ENCODE measurements around the gene BCDIN3D.
"Not testable (repeated sequence)": the region's sequence is repeated elsewhere in the genome, so short reads cannot be mapped to it uniquely, and the experiment has no call there.

Gene BCDIN3D, protein sequence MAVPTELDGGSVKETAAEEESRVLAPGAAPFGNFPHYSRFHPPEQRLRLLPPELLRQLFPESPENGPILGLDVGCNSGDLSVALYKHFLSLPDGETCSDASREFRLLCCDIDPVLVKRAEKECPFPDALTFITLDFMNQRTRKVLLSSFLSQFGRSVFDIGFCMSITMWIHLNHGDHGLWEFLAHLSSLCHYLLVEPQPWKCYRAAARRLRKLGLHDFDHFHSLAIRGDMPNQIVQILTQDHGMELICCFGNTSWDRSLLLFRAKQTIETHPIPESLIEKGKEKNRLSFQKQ

DNA sequence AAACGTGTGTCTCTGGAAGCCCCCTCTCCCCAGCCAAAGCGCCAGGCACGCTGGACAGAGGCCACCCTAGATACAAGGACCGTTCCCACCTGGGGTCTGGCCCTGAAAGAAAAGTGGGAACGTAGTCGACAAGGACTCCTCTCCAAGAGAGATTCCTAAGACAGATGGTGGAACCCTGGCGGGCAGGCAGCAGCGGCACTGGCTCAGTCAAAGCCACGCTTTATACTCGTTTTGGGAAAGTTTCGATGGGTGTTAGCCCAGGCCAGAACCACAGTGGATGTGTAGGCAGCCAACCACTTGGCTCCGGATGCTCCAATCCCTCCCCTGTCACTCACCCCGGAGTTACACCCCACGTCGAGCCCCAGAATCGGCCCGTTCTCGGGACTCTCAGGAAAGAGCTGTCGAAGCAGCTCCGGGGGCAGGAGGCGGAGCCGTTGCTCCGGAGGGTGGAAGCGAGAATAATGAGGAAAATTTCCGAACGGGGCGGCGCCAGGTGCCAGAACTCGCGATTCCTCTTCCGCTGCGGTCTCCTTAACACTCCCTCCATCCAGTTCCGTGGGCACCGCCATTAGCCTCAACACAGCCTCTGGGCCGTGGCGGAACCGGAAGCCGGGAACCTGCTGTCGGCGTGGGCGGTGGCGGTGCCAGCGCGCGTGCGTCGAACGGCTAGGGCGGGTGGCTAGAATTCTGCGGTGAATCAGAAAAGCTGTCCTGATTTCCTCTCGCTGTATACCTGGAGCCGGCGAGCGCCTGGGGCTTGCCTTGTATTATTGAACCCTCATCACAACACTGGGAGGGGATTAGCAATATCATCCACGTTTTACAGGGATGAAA, at the start of gene BCDIN3D:
Gene BCDIN3D (minus strand): TSS at position 588 of the 834 bp plus-strand sequence. CDS start 19 bp downstream, at position 569.
- peak; percentile 95 for DNase-seq

DNA sequence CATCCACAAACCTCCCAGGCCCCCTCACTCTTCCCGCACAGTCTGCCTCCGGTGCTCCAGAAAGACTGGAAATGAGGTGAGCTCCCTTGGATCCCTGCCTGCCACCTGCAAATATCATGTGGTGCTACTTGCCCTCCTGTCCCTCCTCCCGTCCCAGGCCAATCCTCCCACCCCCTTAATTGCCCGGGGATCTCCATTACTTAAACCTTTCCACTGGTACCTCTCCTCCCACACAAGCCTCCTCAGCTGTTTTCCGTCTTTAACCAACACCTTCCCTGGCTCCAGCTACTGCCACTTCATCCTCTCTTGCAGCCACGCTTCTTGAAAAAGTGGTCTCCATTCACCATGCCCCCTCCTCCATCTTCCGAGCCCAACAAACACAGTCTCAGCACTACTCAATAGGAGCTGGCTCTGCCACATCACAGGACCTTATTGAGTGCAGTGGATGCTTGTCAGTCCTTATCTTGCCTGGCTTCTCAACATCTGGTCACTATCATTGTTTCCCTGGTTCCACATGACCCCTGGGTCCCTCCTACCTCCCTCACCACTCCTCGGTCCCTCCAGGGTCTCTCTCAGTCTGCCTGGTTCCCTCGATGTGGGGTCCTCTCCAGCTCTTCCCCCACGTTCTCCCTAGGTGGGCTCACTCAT, 49.3 kb upstream of the BCDIN3D start:
- DNase-seq, result no peak

DNA sequence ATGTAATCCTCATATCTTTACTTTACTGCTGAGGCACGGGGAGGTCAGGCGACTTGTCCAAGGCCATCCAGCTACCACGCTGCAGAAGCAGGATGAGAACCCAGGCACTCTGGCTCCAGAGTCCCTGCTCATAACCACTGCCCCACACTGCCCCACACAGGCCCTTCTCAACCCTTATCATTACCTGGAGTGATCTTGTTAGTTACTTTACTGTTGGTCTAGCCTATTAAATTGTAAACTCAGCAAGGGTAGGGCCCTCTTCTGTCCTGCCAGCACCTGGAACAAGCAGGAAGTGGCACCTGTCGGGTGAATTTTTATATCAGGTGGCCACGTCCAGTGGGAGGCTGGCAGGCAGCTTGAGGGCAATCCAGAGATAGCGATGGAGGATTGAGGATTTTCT, 48.6 kb upstream of the BCDIN3D start:
- DNase-seq, result no peak

DNA sequence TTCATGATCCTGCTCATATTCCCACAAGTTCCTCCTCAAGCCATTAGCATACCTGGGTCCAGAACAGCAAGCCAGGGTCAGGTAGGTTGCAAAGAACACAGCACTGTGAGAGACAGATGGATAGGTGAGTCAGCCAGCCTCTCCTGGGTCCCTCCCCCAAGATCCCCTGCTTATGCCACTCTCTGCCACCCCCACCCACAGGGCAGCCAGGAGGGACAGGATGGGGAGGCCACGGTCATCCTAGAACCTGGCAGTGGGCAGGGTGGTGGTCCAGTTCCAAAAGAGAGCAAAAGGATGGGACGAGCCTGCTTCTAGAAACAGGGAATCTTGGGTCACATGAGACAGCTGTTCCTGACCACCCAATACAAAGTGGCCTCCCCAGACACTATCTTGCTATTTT, 48.1 kb upstream of the BCDIN3D start:
- DNase-seq, result no peak

DNA sequence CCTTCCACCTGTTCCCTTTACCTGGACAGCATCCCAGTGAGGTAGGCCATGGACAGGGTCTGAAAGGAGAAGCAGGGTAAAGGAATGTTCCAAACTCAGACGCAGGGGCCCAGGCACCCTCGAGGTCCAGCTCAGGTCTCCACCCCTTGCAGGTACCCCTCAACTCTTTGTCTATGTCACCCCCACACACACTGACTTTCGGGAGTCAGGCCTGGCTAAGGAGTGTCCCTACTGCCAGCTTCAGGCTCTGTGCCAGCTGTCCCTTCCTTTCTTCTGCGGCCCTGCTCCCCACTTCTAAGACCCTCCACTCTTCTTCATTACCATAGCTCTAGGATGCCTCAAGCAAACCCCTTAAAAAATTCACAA, 47.2 kb upstream of the BCDIN3D start:
- no peak for DNase-seq

DNA sequence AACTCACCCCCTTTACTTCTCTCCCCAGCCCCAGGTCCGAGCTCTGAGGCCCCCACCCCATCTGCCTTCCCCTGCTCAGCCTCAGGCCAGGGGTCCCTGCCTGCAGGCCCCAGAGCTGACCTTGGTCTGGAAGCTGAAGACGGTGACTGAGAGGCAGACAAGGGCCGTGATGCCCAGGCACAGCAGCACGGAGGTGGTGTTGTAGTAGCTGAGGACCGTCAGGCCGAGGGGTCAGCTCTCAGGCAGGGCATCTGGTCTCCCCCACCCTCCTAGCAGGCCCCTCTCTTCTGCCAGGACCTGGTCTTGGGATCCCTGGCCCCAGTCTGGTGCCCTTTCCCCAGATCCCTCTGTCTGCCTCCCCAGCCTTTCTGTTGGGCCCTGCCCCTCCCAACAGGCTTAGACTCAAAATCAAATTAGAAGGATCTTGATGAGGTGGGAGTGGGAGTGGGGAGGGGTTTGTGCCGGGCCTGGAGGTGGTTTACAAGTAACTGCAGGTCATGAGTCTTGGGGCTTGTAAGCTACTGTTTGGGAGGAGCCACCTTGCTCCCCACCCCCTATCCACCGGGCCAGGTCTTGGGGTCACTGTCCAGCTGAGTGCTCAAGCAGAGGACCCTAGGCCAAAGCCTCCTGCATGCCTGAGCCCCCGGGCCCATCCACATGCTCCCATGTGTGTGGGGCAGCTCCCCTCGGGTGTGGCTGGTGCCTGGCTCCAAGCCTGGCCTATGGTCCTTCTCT, 46.6 kb upstream of the BCDIN3D start:
- no peak for DNase-seq

DNA sequence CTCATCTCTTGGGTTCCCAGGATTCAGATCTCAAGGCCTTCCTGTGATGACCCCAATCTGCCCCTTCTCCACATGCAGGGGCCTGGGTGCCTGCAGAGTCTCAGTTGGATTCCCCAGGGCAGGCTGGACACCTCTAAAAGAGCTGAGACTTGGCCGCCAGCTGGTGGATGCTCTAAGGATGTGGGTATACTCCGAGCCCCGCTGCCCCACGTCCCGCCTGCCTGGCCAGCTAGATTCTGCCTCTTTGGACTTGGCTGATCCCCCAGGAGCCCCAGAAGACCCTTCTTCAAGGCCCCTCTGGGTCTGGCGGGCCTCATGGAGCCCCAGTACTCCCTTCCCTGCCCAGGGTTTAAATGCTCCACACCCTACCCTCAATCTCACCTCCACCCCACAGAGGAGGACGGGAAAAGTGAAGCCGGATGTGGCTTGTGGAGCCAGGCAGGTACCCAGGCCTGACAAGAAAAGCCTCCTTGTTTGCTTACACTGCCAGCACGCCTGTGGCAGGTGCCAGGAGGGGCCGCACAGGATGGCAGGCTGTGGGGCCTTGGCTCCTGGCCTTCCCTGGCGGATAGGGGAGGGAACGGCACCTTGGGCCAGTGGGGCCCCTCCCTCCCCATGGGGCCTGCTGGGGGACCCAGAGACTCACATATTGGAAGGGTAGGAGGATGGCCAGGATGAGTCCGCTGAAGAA, 45.7 kb upstream of the BCDIN3D start:
- no peak for DNase-seq

DNA sequence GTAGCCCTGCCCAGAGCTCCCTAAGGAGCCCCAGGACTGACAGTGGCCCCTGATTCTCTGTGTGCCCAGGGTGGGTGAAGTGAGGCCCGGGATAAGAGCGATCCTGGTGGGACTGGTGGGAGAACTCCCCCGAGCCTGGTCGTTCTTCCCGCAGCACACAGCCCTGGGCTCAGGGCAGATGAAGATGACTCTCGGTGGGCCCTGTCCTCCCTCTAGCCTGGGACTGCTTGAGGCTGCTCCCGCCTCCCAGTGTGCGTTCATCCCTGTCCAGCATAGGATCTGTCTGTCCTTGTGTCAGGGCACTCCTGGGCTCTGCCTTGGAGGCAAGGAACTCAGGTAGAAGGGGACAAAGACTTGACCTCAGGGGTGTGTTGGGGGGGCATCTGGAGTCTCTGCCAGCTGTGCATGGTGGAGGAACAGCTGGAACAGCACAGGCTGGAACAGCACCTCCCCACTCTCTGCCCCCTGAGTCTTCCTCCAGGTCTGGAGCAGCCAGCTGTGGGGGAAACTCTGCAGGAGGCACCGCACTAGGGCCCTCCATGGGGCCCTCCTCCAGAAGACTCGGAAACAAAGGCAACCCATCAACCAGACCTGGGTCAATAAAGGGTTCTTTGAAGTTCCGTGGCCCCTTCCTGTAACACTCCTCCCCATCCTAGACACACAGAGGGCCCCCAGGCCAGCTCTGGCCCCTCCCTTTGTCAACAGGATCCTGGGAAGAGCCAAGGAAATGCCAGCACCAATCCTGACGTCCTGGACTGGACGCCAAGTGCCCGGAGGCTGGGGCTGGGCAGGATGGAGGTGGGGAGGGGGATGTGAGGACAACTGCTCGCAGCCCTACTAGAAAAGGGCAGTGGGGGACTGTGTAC, 44.9 kb upstream of the BCDIN3D start:
- DNase-seq, result no peak

DNA sequence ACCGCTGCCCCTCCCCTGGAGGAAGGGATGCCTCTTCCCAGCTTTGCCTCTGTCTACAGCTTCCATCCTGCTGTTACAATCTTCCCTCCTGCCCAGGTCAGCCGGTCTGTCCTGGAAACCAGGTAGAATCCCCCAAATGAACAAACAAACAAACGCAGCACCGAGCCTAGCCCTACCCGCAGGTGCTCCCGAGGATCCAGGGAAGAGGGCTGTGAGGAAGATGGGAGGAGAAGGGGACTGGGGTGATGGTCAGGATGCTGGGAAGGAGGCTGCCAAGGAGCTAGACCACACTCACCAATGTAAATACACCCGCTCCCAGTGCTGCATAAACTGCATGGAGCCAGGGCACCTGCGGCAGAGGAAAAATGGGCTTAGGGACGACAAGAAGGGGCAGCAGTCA, 44.2 kb upstream of the BCDIN3D start:
- DNase-seq, result no peak

DNA sequence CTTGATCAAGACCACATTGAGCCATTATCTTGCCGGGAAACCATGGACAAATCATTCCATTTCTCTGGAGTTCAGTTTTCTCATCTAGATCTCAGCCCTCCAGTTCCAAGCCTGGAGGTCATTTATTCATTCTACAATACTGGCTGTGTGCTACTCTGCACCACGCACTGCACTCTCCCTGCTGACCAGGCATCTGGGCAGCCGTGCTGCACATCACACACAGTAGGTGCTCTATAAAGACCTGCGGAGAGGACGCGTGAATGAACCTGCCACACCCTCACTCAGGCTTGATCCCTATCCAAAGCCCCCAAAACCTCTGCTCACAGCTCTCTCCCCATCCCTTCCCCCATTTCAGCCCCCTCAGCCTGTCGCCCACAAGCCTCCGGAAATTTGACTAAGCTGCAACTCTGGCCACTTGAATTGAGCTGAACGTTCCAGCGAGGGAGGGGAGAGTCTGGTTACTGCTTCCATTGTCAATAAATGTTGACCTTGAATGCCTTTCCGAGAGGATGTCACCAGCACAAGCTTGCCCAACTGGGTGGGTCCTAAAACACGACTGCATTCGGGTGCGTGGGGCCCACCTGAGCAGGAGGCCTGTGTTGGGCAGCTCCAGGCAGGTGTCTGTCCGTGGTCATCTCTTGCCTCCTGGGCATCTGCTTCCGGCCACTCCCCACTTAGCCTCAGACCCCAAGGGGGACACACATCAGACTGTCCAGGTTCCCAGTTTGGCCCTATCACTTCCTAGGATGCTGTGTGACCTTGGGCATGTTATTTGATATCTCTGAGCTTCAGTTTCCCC, 43.0 kb upstream of the BCDIN3D start:
- no peak for DNase-seq

DNA sequence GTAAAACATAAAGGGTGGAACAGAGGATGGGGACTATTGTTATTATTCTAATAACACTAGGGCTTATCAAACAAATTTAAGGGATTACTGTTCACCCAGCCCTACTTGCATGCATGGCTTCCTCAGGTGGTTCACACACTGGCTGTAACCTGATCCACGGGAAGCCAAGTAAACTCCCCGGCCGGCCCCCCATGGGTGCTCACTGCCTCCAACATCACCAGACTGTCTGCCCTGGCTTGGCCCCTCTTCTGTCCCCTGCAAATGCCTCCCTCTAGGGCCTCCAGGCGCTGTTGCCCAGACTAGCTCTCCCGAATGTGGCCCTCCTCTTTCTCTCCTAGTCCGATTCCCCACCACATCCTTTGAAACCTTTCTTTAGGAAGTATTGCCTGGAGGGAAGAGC, 42.2 kb upstream of the BCDIN3D start:
- DNase-seq, result no peak

DNA sequence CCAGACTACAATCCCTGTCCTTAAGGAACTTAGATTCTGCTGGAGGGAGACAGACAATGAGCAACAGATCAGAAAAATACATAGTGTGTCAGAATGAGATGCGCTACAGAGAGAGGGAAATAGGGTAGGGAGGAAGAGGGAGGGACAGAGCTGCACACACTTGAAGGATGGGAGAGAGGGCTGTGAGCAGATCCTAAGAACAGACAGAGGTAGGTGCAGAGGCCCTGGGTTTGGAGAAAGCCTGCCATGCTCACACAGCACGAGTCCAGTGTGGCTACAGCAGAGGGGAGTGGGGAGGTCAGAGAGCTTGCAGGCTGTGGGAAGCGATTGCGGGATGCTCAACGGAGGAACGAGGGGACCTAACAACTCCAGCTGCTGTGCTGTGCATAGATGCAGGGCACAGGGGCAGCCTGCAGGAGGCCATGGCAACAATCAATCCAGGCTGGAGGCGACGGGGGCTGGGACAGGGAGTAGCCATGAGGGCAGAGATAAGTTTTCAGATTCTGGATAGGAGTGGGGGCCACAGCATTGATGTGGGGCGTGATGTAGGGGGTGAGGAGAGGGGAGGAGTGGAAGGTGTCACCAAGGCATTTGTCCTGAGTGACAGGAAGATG, 40.1 kb upstream of the BCDIN3D start:
- DNase-seq, result no peak

DNA sequence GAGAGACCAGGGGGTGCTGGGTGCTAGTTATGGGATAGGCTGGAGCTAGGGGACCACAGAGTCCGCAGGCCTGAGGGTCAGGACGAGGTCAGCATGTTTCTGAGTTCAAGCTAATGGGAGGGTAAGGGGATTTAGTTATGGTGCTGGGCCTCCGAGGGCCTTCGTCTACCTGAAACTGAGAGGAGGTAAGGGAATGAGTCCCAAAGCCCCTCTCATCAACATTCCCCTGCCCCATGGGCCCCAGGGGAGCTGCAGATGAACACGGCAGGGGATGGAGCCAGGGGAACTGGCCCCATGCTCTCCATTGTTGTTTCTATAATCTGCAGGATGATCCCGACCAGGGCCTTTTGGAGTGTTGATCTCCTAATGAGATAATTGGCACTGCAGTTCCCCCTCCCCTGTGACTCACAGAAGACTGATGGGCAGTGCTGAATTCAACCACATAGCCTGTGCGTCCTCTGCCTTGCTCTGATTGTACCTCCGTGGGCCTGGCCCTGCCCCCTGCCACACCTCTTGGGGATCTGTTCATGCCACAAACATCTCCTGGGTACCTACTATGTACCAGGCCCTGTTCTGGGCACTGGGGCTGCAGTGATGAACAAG, 39.4 kb upstream of the BCDIN3D start:
- no peak for DNase-seq

DNA sequence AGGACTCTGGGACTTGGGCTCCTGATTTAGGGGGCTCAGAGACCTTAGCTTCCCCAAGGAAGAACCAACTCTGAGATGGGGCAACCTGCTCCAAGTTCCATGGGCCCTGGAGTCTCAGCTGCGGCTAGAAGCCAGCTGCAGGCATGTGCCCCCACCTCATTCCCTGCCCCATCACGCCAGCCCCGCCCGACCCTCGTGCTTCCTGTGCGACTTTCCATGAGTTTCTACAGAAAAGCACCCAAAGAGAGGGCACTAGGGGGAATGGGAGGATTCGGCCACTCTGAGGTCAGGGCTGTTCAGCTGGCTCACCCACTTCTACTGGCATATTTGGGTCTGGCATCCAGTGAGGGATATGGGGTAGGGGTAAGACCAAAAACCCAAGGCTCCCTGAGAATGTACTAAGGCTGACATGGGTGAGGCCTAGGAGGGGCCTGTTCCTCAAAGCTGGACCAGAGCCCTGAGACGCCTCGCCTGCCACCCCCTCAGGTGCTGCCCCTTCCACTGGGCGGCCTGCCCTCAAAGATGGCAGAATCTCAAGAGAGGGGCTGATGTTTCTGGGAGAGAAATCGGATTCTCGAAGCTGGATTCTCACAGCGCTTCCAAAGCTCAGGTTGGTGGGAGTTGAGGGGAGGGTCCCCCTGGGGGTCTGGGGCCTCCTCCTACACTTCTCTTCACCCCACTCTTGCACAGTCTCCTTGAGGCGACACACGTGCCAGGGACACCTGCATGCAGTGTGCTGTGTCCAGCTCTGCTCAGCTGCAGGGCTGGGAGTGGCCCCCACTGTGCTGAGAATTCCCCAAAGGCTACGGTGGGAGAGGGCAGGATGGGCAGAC, 38.7 kb upstream of the BCDIN3D start:
- DNase-seq, result peak; percentile 10

DNA sequence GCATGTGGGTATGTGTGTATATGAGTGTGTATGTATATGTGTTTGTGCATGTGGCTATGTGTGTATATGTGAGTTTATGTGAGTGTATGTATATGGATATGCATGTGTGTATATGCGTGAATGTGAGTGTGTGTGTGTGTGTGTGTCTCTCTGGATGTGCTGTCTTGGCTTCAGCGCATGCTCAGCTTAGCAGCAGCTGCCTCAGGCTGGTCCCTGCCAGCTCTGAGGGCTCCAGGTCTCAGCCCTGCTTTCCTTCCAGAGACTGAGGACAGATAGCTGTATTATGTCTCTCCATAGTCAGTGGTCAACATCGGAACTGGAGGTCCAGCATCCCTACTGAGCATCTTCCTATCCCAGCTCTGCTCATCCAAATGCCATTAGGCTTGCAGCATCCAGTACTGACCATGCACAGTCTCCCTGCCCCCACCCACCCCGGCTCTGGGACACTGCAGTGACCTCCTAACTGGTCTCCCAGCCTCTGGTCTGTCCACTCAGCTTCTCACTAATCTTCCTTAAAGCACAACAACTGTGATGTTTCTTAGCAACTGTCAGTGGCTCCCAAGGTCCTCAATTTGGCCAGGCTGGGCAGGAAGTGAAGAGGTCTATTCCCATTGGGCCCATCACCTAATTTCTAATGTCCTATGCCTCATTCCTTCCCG, 38.0 kb upstream of the BCDIN3D start:
- peak; percentile 41 for DNase-seq

DNA sequence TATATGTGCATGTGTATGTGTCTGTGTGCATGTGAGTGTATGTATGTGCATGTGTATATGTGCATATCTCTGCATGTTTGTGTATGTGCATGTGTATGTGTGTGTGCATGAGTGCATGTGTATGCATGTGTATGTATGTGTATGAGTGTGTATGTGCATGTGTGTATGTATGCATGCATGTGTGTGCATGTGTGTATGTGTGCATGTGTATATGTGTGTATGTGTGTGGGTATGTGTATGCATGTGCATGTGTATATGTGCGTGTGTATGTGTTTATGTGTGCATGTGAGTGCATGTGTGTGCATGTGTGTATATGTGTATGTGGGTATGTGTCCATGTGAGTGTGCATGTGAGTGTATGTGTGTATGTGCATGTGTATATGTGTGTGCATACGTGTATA, 36.2 kb upstream of the BCDIN3D start:
- not testable (repeated sequence) for DNase-seq

DNA sequence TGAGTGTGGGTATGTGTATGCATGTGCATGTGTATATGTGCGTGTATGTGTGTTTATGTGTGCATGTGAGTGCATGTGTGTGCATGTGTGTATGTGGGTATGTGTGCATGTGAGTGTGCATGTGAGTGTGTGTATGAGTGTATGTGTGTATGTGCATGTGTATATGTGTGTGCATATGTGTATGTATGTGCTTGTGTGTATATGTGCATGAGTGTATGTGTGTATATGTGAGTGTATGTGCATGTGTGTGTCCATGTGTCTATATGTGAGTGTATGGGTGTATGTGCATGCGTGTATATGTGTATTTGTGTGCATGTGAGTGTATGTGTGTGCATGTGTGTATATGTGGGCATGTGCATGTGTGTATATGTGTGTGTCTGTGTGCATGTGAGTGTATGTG, 35.1 kb upstream of the BCDIN3D start:
- no peak for DNase-seq

DNA sequence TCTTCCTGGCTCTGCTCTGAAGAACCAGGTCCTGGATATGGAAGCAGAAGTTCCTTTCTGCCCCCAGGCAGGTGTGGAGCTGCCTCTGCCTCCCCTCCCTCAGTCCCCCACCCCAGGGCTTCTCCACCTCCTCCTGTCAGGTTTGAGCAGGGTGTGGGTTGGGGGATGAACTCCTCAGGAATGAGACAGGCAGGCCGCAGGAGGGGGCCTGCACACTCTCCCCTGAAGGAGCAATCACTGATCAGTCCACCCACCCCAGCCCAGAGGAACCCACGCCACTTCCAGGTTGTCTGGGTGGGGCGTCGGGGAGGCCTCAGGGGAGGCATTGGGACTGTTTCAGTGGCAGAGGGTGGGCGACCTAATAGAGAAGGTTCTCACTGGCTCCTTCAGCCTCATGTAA, 34.2 kb upstream of the BCDIN3D start:
- DNase-seq, result no peak
